SU-DHL-6 (cell line): ENCODE data around the gene GFRA4.

Experiments
- CTCF ChIP-seq: fragments of 200-600 bp; sonication (generic); IDR thresholded peaks from one replicate; pipeline ENCODE4 v1.5.1; 2017; ENCODE audit warnings: antibody characterized with exemption, mild to moderate bottlenecking, low read length, moderate library complexity; ENCODE audit not compliant: insufficient read depth, poor library complexity, severe bottlenecking
- EZH2phosphoT487 ChIP-seq: fragments of 200-600 bp; sonication (generic), shearing (Covaris generic); conservative IDR thresholded peaks from 2 replicates; pipeline ENCODE4 v1.6.1; 2018; ENCODE audit warnings: mild to moderate bottlenecking, antibody characterized with exemption, low read length, moderate library complexity, mixed read lengths

- no peak for TF ChIP-seq CTCF
- TF ChIP-seq EZH2phosphoT487, result no peak
These were observed 28.1 kb upstream of the GFRA4 start for GRCh38 chr20:3691306-3691705.
